GM13976 (cell line): Measurements from ENCODE around the gene TAF4B.
"Not testable (repeated sequence)": the region's sequence is repeated elsewhere in the genome, so short reads cannot be mapped to it uniquely, and the experiment has no call there.

ENCODE experiments used
- DNase-seq: peaks from one replicate; pipeline ENCODE4 v3.0.0; 2012; ENCODE audit warnings: low spot score
- CTCF ChIP-seq: IDR thresholded peaks from 2 replicates; pipeline ENCODE4 v1.5.1; 2012; ENCODE audit warnings: borderline replicate concordance, mild to moderate bottlenecking; ENCODE audit not compliant: insufficient read depth; ENCODE audit errors: extremely low read depth, missing control alignments, control extremely low read depth
- in situ Hi-C: fragments of 300-500 bp; cut with MboI; formaldehyde crosslinking; loops from one replicate; pipeline ENCODE4 v1.12.0; 2022; ENCODE audit warnings: low sequenced_read_pairs, mixed read lengths, inconsistent platforms; ENCODE audit not compliant: unreplicated experiment

Gene TAF4B

GRCh38 chr18:26279428-26279827 lies 53.2 kb downstream of the TAF4B start:
- no peak for DNase-seq
- in situ Hi-C loops, result no loop called here
- TF ChIP-seq CTCF, result no peak

GRCh38 chr18:26286008-26286407 lies 59.8 kb downstream of the TAF4B start:
- in situ Hi-C loops, result no loop called here
- DNase-seq, result no peak

GRCh38 chr18:26287644-26288043 lies 61.4 kb downstream of the TAF4B start:
- in situ Hi-C loops, result no loop called here
- no peak for TF ChIP-seq CTCF
- no peak for DNase-seq

More at GRCh38 chr18:26286008-26286407, 59.8 kb downstream of the TAF4B start:
- TF ChIP-seq CTCF, result no peak

GRCh38 chr18:26290385-26290784 lies 64.1 kb downstream of the TAF4B start:
- TF ChIP-seq CTCF, result no peak
- DNase-seq, result no peak
- in situ Hi-C loops, result no loop called here

- DNase-seq, result no peak
- no peak for TF ChIP-seq CTCF
- in situ Hi-C loops, result no loop called here
Measured at GRCh38 chr18:26293982-26294381, 67.7 kb downstream of the TAF4B start.

- TF ChIP-seq CTCF, result no peak
- in situ Hi-C loops, result no loop called here
- DNase-seq, result no peak
Measured at GRCh38 chr18:26298107-26298506, 71.9 kb downstream of the TAF4B start.

GRCh38 chr18:26301681-26302080 lies 75.4 kb downstream of the TAF4B start:
- DNase-seq, result no peak
- in situ Hi-C loops, result loop anchor here (10.0 to 25.0 kb wide), 2 partner anchors 343 to 686 kb away; no protein-coding TSS in a partner anchor
- TF ChIP-seq CTCF, result no peak

GRCh38 chr18:26303222-26303621 lies 77.0 kb downstream of the TAF4B start:
- in situ Hi-C loops, result loop anchor here (10.0 to 25.0 kb wide), 2 partner anchors 342 to 684 kb away; no protein-coding TSS in a partner anchor
- not testable (repeated sequence) for DNase-seq
